Measurements from ENCODE around the gene GJB5. TPM values are rescaled to one million over a fixed set of nuclear protein-coding genes. Genes with fewer than 3 reads are reported as not detected.

GJB5 gene
- polyA plus RNA-seq, 3 donors = 0.18 to 0.37 (median 0.30) TPM

DNA sequence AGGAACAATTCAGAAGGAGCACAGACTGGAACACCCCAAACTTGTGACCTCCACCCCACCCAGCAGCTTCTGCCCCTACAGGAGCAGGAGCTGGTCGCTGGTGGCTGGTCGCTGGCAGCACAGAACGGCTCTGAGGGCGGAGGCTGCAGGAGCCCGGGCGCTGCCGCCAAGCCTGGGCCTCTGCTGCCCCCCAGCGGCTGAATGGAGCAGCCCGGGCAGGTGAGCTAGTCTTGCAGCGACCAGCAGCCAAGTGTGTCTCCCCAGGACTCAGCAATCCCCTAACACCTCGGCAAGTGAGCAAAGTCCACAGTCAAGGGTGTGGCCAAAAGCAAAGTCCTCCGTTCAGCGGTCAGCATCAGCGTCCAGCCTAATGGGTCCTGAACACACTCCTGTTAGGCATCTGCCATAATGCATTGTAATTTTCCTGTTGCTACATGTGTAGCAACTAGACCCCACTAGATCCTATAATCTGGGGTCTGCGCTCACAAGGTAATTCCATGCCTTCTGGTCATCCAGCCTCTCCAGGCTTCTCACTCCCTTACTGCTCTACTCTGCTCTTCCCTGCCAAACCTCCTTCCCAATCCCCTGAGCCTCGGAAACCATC, 12.1 kb upstream of the GJB5 start:
- DNase-seq (ENCODE audit: extremely low read depth in 1 of 11, low read depth in 9 of 11, low spot score in 4 of 11) = peak; percentile 15 to 63 (median 55)

DNA sequence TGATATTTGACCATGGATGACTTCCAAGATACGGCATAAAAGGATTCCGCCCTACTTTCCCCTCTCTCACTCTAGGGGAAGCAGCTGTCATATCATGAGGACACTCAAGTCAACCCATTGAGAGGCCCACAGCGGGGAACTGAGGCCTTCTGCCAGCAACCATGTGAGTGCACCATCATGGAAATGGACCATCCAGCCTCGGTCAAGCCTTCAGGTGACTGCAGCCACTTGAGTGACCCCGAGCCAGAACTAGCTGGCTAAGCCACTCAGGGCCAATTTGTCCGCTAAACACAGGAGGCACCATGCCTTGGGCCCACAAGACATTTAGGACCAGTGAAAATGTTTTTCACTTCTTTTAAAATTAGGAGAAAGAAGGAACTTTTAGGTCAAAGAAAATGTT, 11.1 kb upstream of the GJB5 start:
- DNase-seq (ENCODE audit: extremely low read depth in 1 of 11, low read depth in 9 of 11, low spot score in 4 of 11) = no peak

- DNase-seq (ENCODE audit: extremely low read depth in 1 of 11, low read depth in 9 of 11, low spot score in 4 of 11) = no peak
Measured at GRCh38 chr1:34744851-34745250, 10.0 kb upstream of the GJB5 start.

- no peak for DNase-seq (ENCODE audit: extremely low read depth in 1 of 11, low read depth in 9 of 11, low spot score in 4 of 11)
Measured at GRCh38 chr1:34745666-34746065, 9.2 kb upstream of the GJB5 start.

- no peak for DNase-seq (ENCODE audit: extremely low read depth in 1 of 11, low read depth in 9 of 11, low spot score in 4 of 11)
Measured at GRCh38 chr1:34746101-34746500, 8.7 kb upstream of the GJB5 start.

DNA sequence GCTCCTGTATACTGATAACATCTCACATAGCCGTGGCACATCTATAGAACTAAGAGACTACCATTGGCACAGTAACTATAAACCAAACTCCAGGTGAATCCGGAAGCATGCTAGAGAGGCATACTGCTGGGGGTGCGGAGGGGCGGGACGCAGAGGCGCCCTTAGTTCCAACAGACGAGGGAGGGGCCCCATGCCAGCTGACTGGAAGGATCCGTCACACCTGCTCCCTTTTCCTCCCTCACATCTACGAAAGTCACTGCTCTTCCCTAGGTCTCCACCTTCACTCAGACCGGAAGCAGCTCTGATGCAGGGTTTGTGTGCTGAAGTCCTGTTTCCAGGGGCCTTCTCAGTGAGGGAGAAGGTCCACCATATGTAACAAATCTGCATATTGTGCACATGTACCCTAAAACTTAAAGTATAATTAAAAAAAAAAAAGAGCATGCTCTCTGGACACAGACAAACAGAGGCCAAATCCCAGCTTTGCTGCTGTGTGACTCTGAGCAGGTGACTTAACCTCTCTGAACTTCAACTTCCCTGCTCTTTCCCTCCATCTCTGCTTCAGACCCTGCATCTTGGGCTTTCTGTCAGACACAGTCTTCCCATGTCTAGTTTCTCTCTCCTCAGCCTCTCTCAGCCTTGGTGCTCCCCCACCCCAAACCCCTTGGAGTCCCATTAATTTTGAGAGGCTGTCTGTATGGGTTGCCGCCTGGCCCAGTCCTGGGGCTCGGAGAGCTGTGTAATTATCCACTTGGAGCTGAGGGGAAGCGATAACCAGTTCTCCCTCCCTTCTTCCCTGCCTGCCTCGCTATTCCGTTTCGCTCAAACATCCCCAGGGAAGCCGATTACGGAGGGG, 7.8 kb upstream of the GJB5 start:
- DNase-seq (ENCODE audit: extremely low read depth in 1 of 11, low read depth in 9 of 11, low spot score in 4 of 11) = no peak

GRCh38 chr1:34747638-34747941, 7.3 kb upstream of the GJB5 start:
- no peak for DNase-seq (ENCODE audit: extremely low read depth in 1 of 11, low read depth in 9 of 11, low spot score in 4 of 11)

DNA sequence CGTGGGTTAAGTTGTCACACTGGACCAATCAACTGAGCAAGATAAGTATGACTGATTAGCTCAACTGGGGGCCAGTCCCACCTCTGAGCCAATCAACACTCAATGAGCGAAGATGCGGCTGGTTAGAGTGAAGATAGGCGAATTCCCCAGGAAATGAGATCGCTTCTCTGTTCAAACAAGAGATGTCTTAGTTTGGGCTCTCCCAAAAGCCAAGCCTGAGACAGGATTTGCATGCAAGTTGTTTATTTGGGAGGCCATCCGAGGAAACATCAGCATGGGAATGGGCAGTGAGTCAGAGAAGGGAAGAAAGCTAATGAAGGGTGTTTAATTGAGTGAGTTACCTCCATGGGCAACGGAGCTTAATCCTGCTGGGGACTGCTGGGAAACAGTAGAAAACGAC, 4.9 kb upstream of the GJB5 start:
- DNase-seq (ENCODE audit: extremely low read depth in 1 of 11, low read depth in 9 of 11, low spot score in 4 of 11) = no peak

DNA sequence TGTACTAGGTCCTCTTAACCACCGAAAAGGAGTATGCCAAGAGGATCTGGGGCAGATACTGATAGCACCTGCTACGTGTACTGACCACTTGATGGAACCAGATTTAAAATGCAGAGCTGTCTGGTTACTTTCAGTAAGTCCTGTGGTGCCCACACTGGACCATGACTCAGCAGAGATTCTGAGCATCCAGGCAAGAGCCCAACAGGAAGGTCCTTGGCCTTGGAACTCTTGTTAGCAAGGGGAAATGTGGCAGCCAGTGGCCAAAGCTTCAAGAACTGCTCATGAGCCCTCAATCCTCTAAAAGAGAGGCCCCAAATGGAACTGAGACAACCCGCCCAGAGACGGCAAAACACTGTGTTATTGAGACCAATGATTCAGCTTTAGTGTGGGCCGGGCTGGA, 4.2 kb upstream of the GJB5 start:
- no peak for DNase-seq (ENCODE audit: extremely low read depth in 1 of 11, low read depth in 9 of 11, low spot score in 4 of 11)

GRCh38 chr1:34753163-34753562, 1.7 kb upstream of the GJB5 start:
- DNase-seq (ENCODE audit: extremely low read depth in 1 of 11, low read depth in 9 of 11, low spot score in 4 of 11) = no peak

- DNase-seq (ENCODE audit: extremely low read depth in 1 of 11, low read depth in 9 of 11, low spot score in 4 of 11) = no peak
Measured at GRCh38 chr1:34755961-34756360, 1.1 kb downstream of the GJB5 start.

DNA sequence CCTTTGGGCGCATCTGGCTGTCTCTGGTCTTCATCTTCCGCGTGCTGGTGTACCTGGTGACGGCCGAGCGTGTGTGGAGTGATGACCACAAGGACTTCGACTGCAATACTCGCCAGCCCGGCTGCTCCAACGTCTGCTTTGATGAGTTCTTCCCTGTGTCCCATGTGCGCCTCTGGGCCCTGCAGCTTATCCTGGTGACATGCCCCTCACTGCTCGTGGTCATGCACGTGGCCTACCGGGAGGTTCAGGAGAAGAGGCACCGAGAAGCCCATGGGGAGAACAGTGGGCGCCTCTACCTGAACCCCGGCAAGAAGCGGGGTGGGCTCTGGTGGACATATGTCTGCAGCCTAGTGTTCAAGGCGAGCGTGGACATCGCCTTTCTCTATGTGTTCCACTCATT, 2.5 kb downstream of the GJB5 start:
- DNase-seq (ENCODE audit: extremely low read depth in 1 of 11, low read depth in 9 of 11, low spot score in 4 of 11) = no peak

DNA sequence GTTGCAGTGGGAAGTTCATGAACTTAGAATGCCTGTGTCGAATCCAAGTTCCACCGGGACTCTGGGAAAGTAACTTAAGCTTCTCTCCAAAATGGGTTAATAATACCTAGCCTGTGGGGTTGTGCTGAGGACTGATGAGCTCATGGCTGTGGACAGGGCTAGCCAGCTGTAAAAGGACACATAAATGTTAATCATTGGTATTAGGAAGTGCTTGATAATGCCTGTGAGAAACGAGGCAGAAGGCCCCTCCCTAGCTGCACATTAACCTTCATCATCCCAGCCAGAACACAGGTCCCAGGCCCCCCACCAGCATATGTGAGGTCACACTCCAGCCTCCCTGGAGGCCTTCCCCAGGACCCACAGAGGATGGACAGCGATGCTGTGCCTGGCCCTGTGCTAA, 3.9 kb downstream of the GJB5 start:
- no peak for DNase-seq (ENCODE audit: extremely low read depth in 1 of 11, low read depth in 9 of 11, low spot score in 4 of 11)

DNA sequence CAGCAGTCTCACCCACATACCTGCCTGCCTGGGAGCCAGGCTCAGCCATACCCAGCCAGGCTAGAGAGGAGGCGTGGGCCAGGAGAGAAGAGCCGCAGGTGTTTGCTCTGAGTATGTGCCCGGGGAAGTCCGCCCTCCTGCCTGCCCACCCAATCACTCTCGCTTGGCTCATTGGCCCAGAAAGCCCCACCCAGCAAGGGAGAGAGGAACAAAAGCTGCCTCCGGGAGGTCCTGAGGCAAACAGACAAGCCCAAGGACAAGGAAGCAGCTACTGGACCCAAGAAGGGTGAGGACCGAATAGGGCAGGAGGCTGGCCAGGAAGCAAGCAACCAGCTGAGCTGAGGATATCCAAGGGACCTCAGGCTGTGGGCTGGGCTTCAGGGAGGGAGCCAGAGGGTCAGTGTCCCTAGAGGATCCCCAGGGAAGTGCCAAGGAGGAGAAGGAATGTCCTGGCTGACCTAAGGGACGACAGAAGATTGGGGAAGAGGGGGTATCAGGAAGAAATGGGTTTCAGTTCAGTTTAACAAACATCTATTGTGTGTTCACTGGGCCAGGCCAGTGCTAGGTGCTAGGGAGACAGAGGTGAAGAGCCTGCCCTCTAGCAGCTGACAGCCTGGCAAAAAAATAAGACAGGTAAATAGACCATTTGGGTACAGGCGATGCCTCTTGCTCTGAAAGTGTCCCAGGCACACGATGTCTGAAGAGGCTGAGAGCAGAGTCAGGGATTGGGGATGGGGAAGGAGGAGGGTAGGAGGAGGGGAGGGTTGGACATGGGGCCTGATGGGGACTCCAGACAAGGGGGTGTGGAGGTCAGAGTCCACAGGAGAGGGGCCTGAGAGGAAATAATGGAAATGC, 4.9 kb downstream of the GJB5 start, which contains the start of gene GJB4:
Gene GJB4 (plus strand): TSS at position 238 of the 855 bp plus-strand sequence. CDS start 1,515 bp downstream, outside the sequence.
- no peak for DNase-seq (ENCODE audit: extremely low read depth in 1 of 11, low read depth in 9 of 11, low spot score in 4 of 11)

GRCh38 chr1:34761176-34761761, 6.4 kb downstream of the GJB5 start:
- no peak for DNase-seq (ENCODE audit: extremely low read depth in 1 of 11, low read depth in 9 of 11, low spot score in 4 of 11)

- DNase-seq (ENCODE audit: extremely low read depth in 1 of 11, low read depth in 9 of 11, low spot score in 4 of 11) = no peak
Measured at GRCh38 chr1:34761776-34762307, 7.0 kb downstream of the GJB5 start.

- DNase-seq (ENCODE audit: extremely low read depth in 1 of 11, low read depth in 9 of 11, low spot score in 4 of 11) = no peak
Measured at GRCh38 chr1:34762474-34763141, 7.8 kb downstream of the GJB5 start.

DNA sequence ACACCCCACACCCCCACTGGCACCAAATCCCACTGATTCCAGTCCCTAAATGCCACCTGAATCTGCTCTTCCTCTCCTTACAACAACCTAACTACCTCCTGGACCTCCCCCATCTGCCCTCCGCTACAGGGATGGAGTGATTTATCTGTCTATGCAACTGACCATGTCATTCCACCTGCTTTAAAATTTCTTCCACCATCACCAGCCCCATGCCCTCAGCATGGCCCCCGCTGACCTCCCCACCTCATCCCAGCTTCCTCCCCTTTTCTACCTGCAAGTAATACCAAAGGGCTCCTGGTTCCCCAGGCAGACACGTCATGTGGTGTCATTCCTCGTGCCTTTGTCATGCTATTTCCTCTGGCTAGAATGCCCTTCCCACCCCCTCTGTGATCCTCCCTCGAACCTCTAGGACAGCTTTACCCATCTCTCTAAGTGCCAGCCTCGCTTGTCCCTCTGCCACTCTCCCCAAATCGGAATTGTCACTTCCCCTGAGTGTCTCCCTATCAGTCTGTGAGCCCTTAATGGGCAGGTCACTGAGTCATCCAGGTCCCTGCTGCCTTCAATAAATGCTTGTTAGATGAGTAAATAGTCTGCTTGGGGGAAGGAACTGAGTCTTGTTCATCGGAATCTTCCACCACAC, 8.4 kb downstream of the GJB5 start:
- no peak for DNase-seq (ENCODE audit: extremely low read depth in 1 of 11, low read depth in 9 of 11, low spot score in 4 of 11)
